H9 (cell line): Measurements from ENCODE around the gene ACTR8. TPM values are rescaled to one million over a fixed set of nuclear protein-coding genes. Genes with fewer than 3 reads are reported as not detected.

Source experiments
- DNase-seq: peaks from one replicate; pipeline ENCODE4 v3.0.0-alpha.2; 2017
- H2AFZ ChIP-seq: one replicate; pipeline ENCODE4 v1.6.1; 2013; ENCODE audit warnings: mild to moderate bottlenecking, low read length, control low read depth, moderate library complexity
- H2AK5ac ChIP-seq: 2 replicates; pipeline ENCODE4 v1.6.1; 2013; ENCODE audit warnings: low read length, control low read depth, mixed read lengths; ENCODE audit not compliant: insufficient read length
- H2BK120ac ChIP-seq: one replicate; pipeline ENCODE4 v1.6.1; 2013; ENCODE audit warnings: low read depth, mild to moderate bottlenecking, low read length, control low read depth, inconsistent platforms; ENCODE audit not compliant: poor library complexity, severe bottlenecking
- H2BK12ac ChIP-seq: 2 replicates; pipeline ENCODE4 v1.6.1; 2013; ENCODE audit warnings: low read length, control low read depth, mixed read lengths, low read depth; ENCODE audit not compliant: insufficient read length
- H2BK15ac ChIP-seq: 2 replicates; pipeline ENCODE4 v1.6.1; 2013; ENCODE audit warnings: low read depth, low read length, control low read depth
- H2BK20ac ChIP-seq: one replicate; pipeline ENCODE4 v1.6.1; 2013; ENCODE audit warnings: low read depth, mild to moderate bottlenecking, low read length, control low read depth, inconsistent platforms; ENCODE audit not compliant: poor library complexity, severe bottlenecking
- H2BK5ac ChIP-seq: 2 replicates; pipeline ENCODE4 v1.6.1; 2013; ENCODE audit warnings: low read length, control low read depth, mixed read lengths; ENCODE audit not compliant: insufficient read length
- H3K14ac ChIP-seq: 2 replicates; pipeline ENCODE4 v1.6.1; 2013; ENCODE audit warnings: low read length, control low read depth; ENCODE audit not compliant: insufficient read depth
- H3K18ac ChIP-seq: 2 replicates; pipeline ENCODE4 v1.6.1; 2013; ENCODE audit warnings: low read depth, mild to moderate bottlenecking, mixed read lengths, low read length, control low read depth; ENCODE audit not compliant: insufficient read length
- H3K23ac ChIP-seq: 2 replicates; pipeline ENCODE4 v1.6.1; 2013; ENCODE audit warnings: low read length, control low read depth, mixed read lengths, low read depth; ENCODE audit not compliant: insufficient read length
- H3K23me2 ChIP-seq: 2 replicates; pipeline ENCODE4 v1.6.1; 2013; ENCODE audit warnings: low read depth, mild to moderate bottlenecking, mixed read lengths, low read length, control low read depth; ENCODE audit not compliant: insufficient read length, poor library complexity, severe bottlenecking
- H3K27ac ChIP-seq: 2 replicates; pipeline ENCODE4 v1.5.1; 2013; ENCODE audit warnings: low read length, control low read depth, mixed read lengths, low read depth; ENCODE audit not compliant: insufficient read length
- H3K27me3 ChIP-seq: 2 replicates; pipeline ENCODE4 v1.6.1; 2013; ENCODE audit warnings: low read length, control low read depth, inconsistent platforms; ENCODE audit not compliant: insufficient read depth
- H3K4ac ChIP-seq: 2 replicates; pipeline ENCODE4 v1.6.1; 2013; ENCODE audit warnings: low read depth, mild to moderate bottlenecking, control low read depth, inconsistent platforms, low read length, moderate library complexity
- H3K4me1 ChIP-seq: 2 replicates; pipeline ENCODE4 v1.6.1; 2013; ENCODE audit warnings: low read length, control low read depth, inconsistent platforms; ENCODE audit not compliant: insufficient read depth
- H3K4me2 ChIP-seq: 2 replicates; pipeline ENCODE4 v1.6.1; 2013; ENCODE audit warnings: low read length, control low read depth, mixed read lengths; ENCODE audit not compliant: insufficient read length, insufficient read depth
- H3K56ac ChIP-seq: 2 replicates; pipeline ENCODE4 v1.6.1; 2013; ENCODE audit warnings: low read depth, mild to moderate bottlenecking, mixed read lengths, low read length, control low read depth; ENCODE audit not compliant: insufficient read length
- H3K79me1 ChIP-seq: 2 replicates; pipeline ENCODE4 v1.6.1; 2013; ENCODE audit warnings: low read depth, mild to moderate bottlenecking, moderate library complexity, low read length, control low read depth, inconsistent platforms; ENCODE audit not compliant: insufficient read depth, poor library complexity, severe bottlenecking
- H3K79me2 ChIP-seq: 2 replicates; pipeline ENCODE4 v1.6.1; 2013; ENCODE audit warnings: low read length, control low read depth, inconsistent platforms; ENCODE audit not compliant: insufficient read depth
- H3K9ac ChIP-seq: 2 replicates; pipeline ENCODE4 v1.6.1; 2013; ENCODE audit warnings: low read length, control low read depth, mixed read lengths; ENCODE audit not compliant: insufficient read length; ENCODE audit errors: extremely low read depth
- H3K9me3 ChIP-seq: one replicate; pipeline ENCODE4 v1.6.1; 2013; ENCODE audit warnings: low read depth, low read length, inconsistent platforms; ENCODE audit not compliant: control insufficient read depth
- H3T11ph ChIP-seq: one replicate; pipeline ENCODE4 v1.6.1; 2013; ENCODE audit warnings: mild to moderate bottlenecking, low read length, control low read depth, inconsistent platforms
- H4K20me1 ChIP-seq: one replicate; pipeline ENCODE4 v1.6.1; 2013; ENCODE audit not compliant: control insufficient read depth, insufficient read length, insufficient read depth
- H4K5ac ChIP-seq: 2 replicates; pipeline ENCODE4 v1.6.1; 2013; ENCODE audit warnings: low read depth, mild to moderate bottlenecking, mixed read lengths, low read length, control low read depth; ENCODE audit not compliant: insufficient read length
- H4K8ac ChIP-seq: replicated peaks from 2 replicates; pipeline ENCODE4 v1.6.1; 2013; ENCODE audit warnings: low read length, control low read depth, mixed read lengths, low read depth; ENCODE audit not compliant: insufficient read length
- H4K91ac ChIP-seq: 2 replicates; pipeline ENCODE4 v1.6.1; 2013; ENCODE audit warnings: low read depth, mild to moderate bottlenecking, moderate library complexity, mixed read lengths, low read length, control low read depth; ENCODE audit not compliant: insufficient read length
- H3K27ac Mint-ChIP-seq, 3 experiments: 2 replicates in 2 of 3; 3 replicates in 1 of 3; pipeline ENCODE4 v1.8.0; 2020 to 2021; ENCODE audit warnings: mixed read lengths in 3 of 3, mild to moderate bottlenecking in 1 of 3, moderate library complexity in 1 of 3
- H3K27me3 Mint-ChIP-seq: 2 replicates; pipeline ENCODE4 v1.8.0; 2021; ENCODE audit warnings: low read depth, mild to moderate bottlenecking, moderate library complexity, mixed read lengths
- H3K36me3 Mint-ChIP-seq, 3 experiments: 2 replicates in 2 of 3; 3 replicates in 1 of 3; pipeline ENCODE4 v1.8.0; 2020 to 2021; ENCODE audit warnings: low read depth in 3 of 3, mixed read lengths in 3 of 3; ENCODE audit not compliant: insufficient read depth in 1 of 3
- H3K4me1 Mint-ChIP-seq, 2 experiments: 2 replicates each; pipeline ENCODE4 v1.8.0; 2020; ENCODE audit warnings: mixed read lengths in 2 of 2
- H3K4me3 Mint-ChIP-seq, 2 experiments: 2 replicates in 1 of 2; 3 replicates in 1 of 2; pipeline ENCODE4 v1.8.0; 2020 to 2021; ENCODE audit warnings: mild to moderate bottlenecking in 2 of 2, mixed read lengths in 2 of 2, moderate library complexity in 1 of 2
- H3K9me3 Mint-ChIP-seq, 2 experiments: 2 replicates in 1 of 2; 3 replicates in 1 of 2; pipeline ENCODE4 v1.8.0; 2020; ENCODE audit warnings: mild to moderate bottlenecking in 2 of 2, mixed read lengths in 2 of 2, moderate library complexity in 1 of 2
- CTCF ChIP-seq: fragments of 200-600 bp; sonication (generic); conservative IDR thresholded peaks from 3 replicates; pipeline ENCODE4 v1.8.0; 2021; ENCODE audit warnings: antibody characterized with exemption, mild to moderate bottlenecking
- WGBS: extraction: QIAGEN DNeasy Blood & Tissue Kit; methylation state at CpG from one replicate; pipeline ENCODE4 v1.1.7; 2013; ENCODE audit warnings: missing lambda C conversion rate, low lambda C conversion rate, mixed read lengths; ENCODE audit not compliant: insufficient read length; ENCODE audit errors: extremely low coverage; 5-methylcytosine and 5-hydroxymethylcytosine counted together
- total RNA-seq: library from RNA; stranded (reverse); gene quantifications from 2 replicates; pipeline ENCODE4 v1.2.1, GENCODE V29; 2021

ACTR8 gene
- total RNA-seq, 1 experiment from 2014 or later: 39.2 TPM

DNA sequence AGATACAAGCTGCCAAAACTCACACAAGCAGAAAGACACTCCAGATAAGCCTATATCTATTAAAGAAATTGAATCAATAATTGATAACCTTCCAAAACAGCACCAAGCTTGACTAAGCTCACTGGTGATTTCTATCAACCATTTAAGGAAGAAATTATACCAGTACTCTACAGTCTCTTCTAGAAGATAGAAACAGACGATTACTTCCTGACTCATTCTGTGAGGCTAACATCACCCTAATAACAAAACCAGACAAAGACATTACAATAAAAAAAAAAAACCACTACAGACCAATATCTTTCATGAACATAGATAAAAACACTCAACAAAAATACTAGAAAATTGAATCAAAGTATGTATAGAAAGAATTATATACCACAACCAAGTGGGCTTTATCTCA lies 55.9 kb downstream of the ACTR8 start:
- no peaks in the 10 kb centered on the region for H3K27me3 Mint-ChIP-seq
- H3K79me1 ChIP-seq: no peaks in the 10 kb centered on the region
- H3K56ac ChIP-seq: no peak overlapping the region
- H3K79me2 ChIP-seq: no peaks in the 10 kb centered on the region
- TF ChIP-seq CTCF: no peak
- H2BK5ac ChIP-seq: no peak overlapping the region
- H3K9ac ChIP-seq: no peak overlapping the region
- H3K9me3 ChIP-seq: no peaks in the 10 kb centered on the region
- no peak overlapping the region for H3K18ac ChIP-seq
- no peaks in the 10 kb centered on the region; a peak in 3 of 7 replicates for H3K36me3 Mint-ChIP-seq
- H3T11ph ChIP-seq: no peak overlapping the region
- no peak overlapping the region for H3K4ac ChIP-seq
- H3K23me2 ChIP-seq: no peaks in the 10 kb centered on the region
- no peaks in the 10 kb centered on the region for H3K4me1 ChIP-seq
- no peak overlapping the region for H2BK20ac ChIP-seq
- no peak overlapping the region for H3K27ac ChIP-seq
- no CpG with 5 or more reads among the region's 1 CpG for WGBS
- H3K14ac ChIP-seq: no peak overlapping the region
- peaks cover 4 to 10% of the 10 kb centered on the region in 2 experiments; a peak in 3 of 4 replicates for H3K4me1 Mint-ChIP-seq
- no peak overlapping the region for H3K4me2 ChIP-seq
- H4K91ac ChIP-seq: no peak overlapping the region
- DNase-seq: no peak
- no peaks in the 10 kb centered on the region for H4K20me1 ChIP-seq
- H3K27me3 ChIP-seq: no peaks in the 10 kb centered on the region
- H3K4me3 Mint-ChIP-seq: no peak overlapping the region
- H2AK5ac ChIP-seq: no peak overlapping the region
- no peaks in the 10 kb centered on the region for H3K9me3 Mint-ChIP-seq
- H2BK15ac ChIP-seq: no peak overlapping the region
- no peak overlapping the region for H3K23ac ChIP-seq
- no peak overlapping the region for H2BK12ac ChIP-seq
- no peak overlapping the region for H2AFZ ChIP-seq
- H4K5ac ChIP-seq: no peak overlapping the region
- H3K27ac Mint-ChIP-seq: no peak overlapping the region; a peak in 1 of 7 replicates
- no peak overlapping the region for H4K8ac ChIP-seq
- H2BK120ac ChIP-seq: no peak overlapping the region
